Karpas-422 (cell line): ENCODE data around the gene FAM120AOS. TPM values are rescaled to one million over a fixed set of nuclear protein-coding genes. Genes with fewer than 3 reads are reported as not detected.

Experiments used
- DNase-seq: peaks from one replicate; pipeline ENCODE4 v3.0.0-alpha.2; 2015
- H2AFZ ChIP-seq: fragments of 200-600 bp; sonication (generic); 2 replicates; pipeline ENCODE4 v1.6.1; 2014; ENCODE audit warnings: antibody characterized with exemption, low read length, mixed read lengths
- H3K27ac ChIP-seq: fragments of 200-600 bp; sonication (generic); 2 replicates; pipeline ENCODE4 v1.5.1; 2014; ENCODE audit warnings: mild to moderate bottlenecking, low read length, moderate library complexity
- H3K27me3 ChIP-seq: fragments of 200-600 bp; sonication (generic); 2 replicates; pipeline ENCODE4 v1.6.1; 2014; ENCODE audit warnings: low read length, mixed read lengths
- H3K36me3 ChIP-seq: fragments of 200-600 bp; sonication (generic); 2 replicates; pipeline ENCODE4 v1.6.1; 2014; ENCODE audit warnings: low read length, mixed read lengths; ENCODE audit not compliant: insufficient read depth
- H3K4me1 ChIP-seq: fragments of 200-600 bp; sonication (generic); 2 replicates; pipeline ENCODE4 v1.6.1; 2014; ENCODE audit warnings: mild to moderate bottlenecking, low read length, mixed read lengths
- H3K4me2 ChIP-seq: fragments of 200-600 bp; sonication (generic); 2 replicates; pipeline ENCODE4 v1.6.1; 2014; ENCODE audit warnings: low read length, low read depth, mild to moderate bottlenecking; ENCODE audit not compliant: poor library complexity, severe bottlenecking
- H3K4me3 ChIP-seq: fragments of 200-600 bp; sonication (generic); 2 replicates; pipeline ENCODE4 v1.5.1; 2014; ENCODE audit warnings: mild to moderate bottlenecking, antibody characterized with exemption, low read length, mixed read lengths
- H3K79me2 ChIP-seq: fragments of 200-600 bp; sonication (generic); 2 replicates; pipeline ENCODE4 v1.6.1; 2014; ENCODE audit warnings: mild to moderate bottlenecking, low read length, mixed read lengths
- H3K9ac ChIP-seq: fragments of 200-600 bp; sonication (generic); 2 replicates; pipeline ENCODE4 v1.6.0; 2014; ENCODE audit warnings: low read length
- H3K9me2 ChIP-seq: fragments of 200-600 bp; sonication (generic), shearing (Covaris generic); replicated peaks from 2 replicates; pipeline ENCODE4 v1.6.0; 2014; ENCODE audit warnings: mild to moderate bottlenecking, low read length, moderate library complexity; ENCODE audit not compliant: insufficient read depth
- H3K9me3 ChIP-seq: fragments of 300-700, 200-600 bp; sonication (generic); 2 replicates; pipeline ENCODE4 v1.6.1; 2014; ENCODE audit warnings: low read length, mixed read lengths
- H4K20me1 ChIP-seq: fragments of 200-600 bp; sonication (generic); 2 replicates; pipeline ENCODE4 v1.6.1; 2014; ENCODE audit warnings: mild to moderate bottlenecking, antibody characterized with exemption, low read length, low read depth; ENCODE audit not compliant: insufficient read depth
- small RNA-seq: library from RNA; depleted of rRNA; stranded (forward); fragments of <200 nt; gene quantifications from one replicate; pipeline ENCODE3, GENCODE V24; 2014
- total RNA-seq: library from RNA; depleted of rRNA; stranded (reverse); fragments of >200 nt; shearing (Covaris generic); gene quantifications from 2 replicates; pipeline ENCODE4 v1.2.3, GENCODE V29; 2014; ENCODE audit warnings: low replicate concordance; rRNA removed

Gene FAM120AOS
- total RNA-seq, 1 experiment from 2014 or later = 47.1 TPM

DNA sequence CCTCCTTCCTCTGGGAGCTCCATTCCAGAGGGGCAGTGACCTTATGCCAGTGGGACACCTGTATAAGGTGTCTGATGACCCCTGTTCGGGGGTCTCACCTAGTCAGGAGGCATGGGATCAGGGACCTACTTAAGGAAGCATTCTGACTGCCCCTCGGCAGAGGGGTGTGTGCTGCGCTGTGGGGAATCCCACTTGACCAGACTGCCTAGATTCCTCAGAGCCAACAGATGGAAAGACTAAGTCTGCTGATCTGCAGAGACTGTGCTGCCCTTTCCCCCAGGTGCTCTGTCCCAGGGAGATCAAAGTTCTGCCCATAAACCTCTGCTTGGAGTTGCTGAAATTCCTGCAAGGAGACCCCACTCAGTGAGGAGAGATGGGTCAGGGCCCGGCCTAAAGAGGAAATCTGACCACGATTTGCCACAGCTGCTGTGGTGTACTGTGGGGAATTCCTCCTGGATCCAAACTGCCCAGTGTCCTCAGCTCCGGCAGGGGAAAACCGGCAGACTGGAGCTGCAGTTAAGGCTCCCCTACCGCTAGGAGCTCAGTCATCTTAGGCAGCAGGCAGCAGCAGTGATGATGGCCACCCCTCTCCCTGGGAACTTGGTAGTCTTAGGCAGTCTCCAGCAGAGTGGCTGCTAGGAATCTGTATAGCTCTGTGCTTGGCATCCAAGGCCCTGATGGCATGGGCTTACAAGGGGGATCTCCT is 36.7 kb downstream of the FAM120AOS start:
- H2AFZ ChIP-seq = no peak overlapping the region
- H3K9me3 ChIP-seq = peaks cover 8% of the 10 kb centered on the region
- DNase-seq = no peak

DNA sequence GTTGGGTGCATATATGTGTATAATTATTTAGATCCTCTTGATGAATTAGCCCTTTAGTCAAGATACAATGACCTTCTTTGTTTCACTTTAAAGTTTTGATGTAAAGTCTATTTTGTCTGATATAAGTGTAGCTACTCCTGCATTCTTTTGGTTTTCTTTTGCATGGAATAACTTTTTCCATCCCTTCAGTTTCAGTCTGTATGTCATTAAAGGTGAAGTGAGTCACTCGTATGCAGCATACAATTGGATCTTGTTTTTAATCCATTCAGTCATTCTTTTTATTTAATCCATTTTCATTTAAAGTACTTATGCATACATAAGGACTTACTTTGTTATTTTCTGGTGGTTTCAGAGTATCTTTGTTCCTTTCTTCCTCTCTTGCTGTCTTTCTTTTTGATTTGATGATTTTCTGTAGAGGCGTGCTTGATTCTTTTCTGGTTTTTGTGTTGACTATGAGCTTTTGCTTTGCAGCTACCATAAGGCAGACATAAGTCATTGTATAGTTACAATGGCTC is 38.1 kb downstream of the FAM120AOS start:
- Histone ChIP-seq H3K9me3 (peaks cover 8% of the 10 kb centered on the region), H3K4me1 (no peaks in the 10 kb centered on the region), H3K27me3 (peaks cover 3% of the 10 kb centered on the region; the same call in 1 of the 2 replicates), H2AFZ (no peak overlapping the region), H3K9ac (no peak overlapping the region), H3K36me3 (no peaks in the 10 kb centered on the region), H3K27ac (no peak overlapping the region), H3K9me2 (no peaks in the 10 kb centered on the region), H3K4me3 (no peak overlapping the region), H3K79me2 (no peaks in the 10 kb centered on the region), H4K20me1 (no peaks in the 10 kb centered on the region), H3K4me2 (no peak overlapping the region)
- DNase-seq = no peak

More for the DNA sequence above, 36.7 kb downstream of the FAM120AOS start:
- H3K4me1 ChIP-seq = no peaks in the 10 kb centered on the region
- no peaks in the 10 kb centered on the region for H3K36me3 ChIP-seq
- H3K9me2 ChIP-seq = no peaks in the 10 kb centered on the region
- peaks cover 3% of the 10 kb centered on the region; the same call in 1 of the 2 replicates for H3K27me3 ChIP-seq
- no peak overlapping the region for H3K9ac ChIP-seq
- no peaks in the 10 kb centered on the region for H3K79me2 ChIP-seq
- no peaks in the 10 kb centered on the region for H4K20me1 ChIP-seq
- no peak overlapping the region for H3K27ac ChIP-seq
- H3K4me2 ChIP-seq = no peak overlapping the region
- no peak overlapping the region for H3K4me3 ChIP-seq

DNA sequence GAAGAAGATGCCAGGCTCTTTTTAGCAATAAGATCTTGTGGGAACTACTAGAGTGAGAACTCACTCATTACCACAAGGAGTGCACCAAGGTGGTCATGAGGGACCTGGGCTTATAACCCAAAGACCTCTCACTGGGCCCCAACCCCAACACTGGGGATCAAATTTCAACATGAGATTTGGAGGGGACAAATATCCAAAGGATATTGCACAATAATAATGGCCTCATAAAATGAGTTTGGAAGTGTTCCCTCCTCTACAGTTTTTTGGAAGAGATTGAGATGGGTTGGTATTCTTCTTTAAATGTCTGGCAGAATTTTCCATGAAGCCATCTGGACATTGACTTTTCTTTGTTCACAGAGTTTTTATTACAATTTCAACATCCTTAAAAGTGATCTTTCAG is 39.9 kb downstream of the FAM120AOS start:
- peaks cover 4% of the 10 kb centered on the region; the same call in 1 of the 2 replicates for H3K9me3 ChIP-seq
- no peak overlapping the region for H3K9ac ChIP-seq
- no peaks in the 10 kb centered on the region for H3K27me3 ChIP-seq
- H3K4me3 ChIP-seq = no peak overlapping the region
- H3K9me2 ChIP-seq = no peaks in the 10 kb centered on the region
- no peak overlapping the region for H2AFZ ChIP-seq
- H3K4me2 ChIP-seq = no peak overlapping the region
- H3K4me1 ChIP-seq = no peaks in the 10 kb centered on the region
- H3K79me2 ChIP-seq = no peaks in the 10 kb centered on the region
- H4K20me1 ChIP-seq = no peaks in the 10 kb centered on the region
- no peaks in the 10 kb centered on the region for H3K36me3 ChIP-seq
- no peak for DNase-seq
- no peak overlapping the region for H3K27ac ChIP-seq

GRCh38 chr9:93406371-93406770 is 47.0 kb downstream of the FAM120AOS start:
- Histone ChIP-seq H3K9me3 (no peaks in the 10 kb centered on the region), H3K4me3 (no peak overlapping the region), H3K9ac (no peak overlapping the region), H3K9me2 (no peaks in the 10 kb centered on the region), H2AFZ (no peak overlapping the region), H3K27me3 (no peaks in the 10 kb centered on the region), H3K36me3 (no peaks in the 10 kb centered on the region), H3K27ac (no peak overlapping the region), H3K79me2 (no peaks in the 10 kb centered on the region), H3K4me1 (no peaks in the 10 kb centered on the region), H3K4me2 (no peak overlapping the region), H4K20me1 (no peaks in the 10 kb centered on the region)
- no peak for DNase-seq

- Histone ChIP-seq H3K9me3 (no peaks in the 10 kb centered on the region), H2AFZ (no peak overlapping the region), H3K4me2 (no peak overlapping the region), H4K20me1 (no peaks in the 10 kb centered on the region), H3K27ac (no peak overlapping the region), H3K9ac (no peak overlapping the region), H3K27me3 (no peaks in the 10 kb centered on the region), H3K4me1 (no peaks in the 10 kb centered on the region), H3K36me3 (no peaks in the 10 kb centered on the region), H3K79me2 (no peaks in the 10 kb centered on the region), H3K9me2 (no peaks in the 10 kb centered on the region), H3K4me3 (no peak overlapping the region)
- DNase-seq = no peak
These were observed 54.9 kb downstream of the FAM120AOS start for GRCh38 chr9:93398471-93398870.

GRCh38 chr9:93397661-93398373 is 55.6 kb downstream of the FAM120AOS start:
- Histone ChIP-seq H3K79me2 (no peaks in the 10 kb centered on the region), H2AFZ (no peak overlapping the region), H3K4me3 (no peak overlapping the region), H3K4me2 (no peak overlapping the region), H3K9me3 (no peaks in the 10 kb centered on the region), H4K20me1 (no peaks in the 10 kb centered on the region), H3K36me3 (no peaks in the 10 kb centered on the region), H3K4me1 (no peaks in the 10 kb centered on the region), H3K9me2 (no peaks in the 10 kb centered on the region), H3K27ac (no peak overlapping the region), H3K9ac (no peak overlapping the region), H3K27me3 (no peaks in the 10 kb centered on the region)
- DNase-seq = no peak

Small RNA genes lying within 50 kb of the gene (small RNA-seq; reads per million reads assigned to genes)
- not detected for gene RF00019

Other genes starting within 250 kb of the FAM120AOS start
- 79.3 and 83.1 TPM in 2 replicates for gene FAM120A, start 1.9 kb downstream of the FAM120AOS start, total RNA-seq
- gene PHF2, start 123.0 kb upstream of the FAM120AOS start, total RNA-seq = 16.1 and 19.8 TPM in 2 replicates